Measurements from ENCODE around the gene DMAC1.
A peak's percentile ranks its signal among the peaks of the same experiment; 100 is the strongest.

DMAC1 gene, protein sequence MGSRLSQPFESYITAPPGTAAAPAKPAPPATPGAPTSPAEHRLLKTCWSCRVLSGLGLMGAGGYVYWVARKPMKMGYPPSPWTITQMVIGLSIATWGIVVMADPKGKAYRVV

GRCh38 chr9:7799234-7799943, at the start of gene DMAC1:
Gene DMAC1, minus strand, starts transcription at chr9:7799778. Its CDS starts 44 bp downstream, at chr9:7799734.
- FAIRE-seq (peak; percentile 95), DNase-seq (ENCODE audit: extremely low spot score, insufficient read length, low read depth) (peak; percentile 66)

- FAIRE-seq: no peak
Measured at GRCh38 chr9:7849362-7849761, 49.8 kb upstream of the DMAC1 start.

GRCh38 chr9:7848498-7848897, 48.9 kb upstream of the DMAC1 start:
- DNase-seq (ENCODE audit: extremely low spot score, insufficient read length, low read depth) (no peak), FAIRE-seq (no peak)

More at GRCh38 chr9:7849362-7849761, 49.8 kb upstream of the DMAC1 start:
- DNase-seq (ENCODE audit: extremely low spot score, insufficient read length, low read depth): no peak

- DNase-seq (ENCODE audit: extremely low spot score, insufficient read length, low read depth) (no peak), FAIRE-seq (peak; percentile 64)
Measured at GRCh38 chr9:7844242-7844641, 44.7 kb upstream of the DMAC1 start.

GRCh38 chr9:7841831-7842230, 42.3 kb upstream of the DMAC1 start:
- DNase-seq (ENCODE audit: extremely low spot score, insufficient read length, low read depth) (no peak), FAIRE-seq (no peak)

- DNase-seq (ENCODE audit: extremely low spot score, insufficient read length, low read depth): no peak
- no peak for FAIRE-seq
Measured at GRCh38 chr9:7834531-7834930, 35.0 kb upstream of the DMAC1 start.

DNA sequence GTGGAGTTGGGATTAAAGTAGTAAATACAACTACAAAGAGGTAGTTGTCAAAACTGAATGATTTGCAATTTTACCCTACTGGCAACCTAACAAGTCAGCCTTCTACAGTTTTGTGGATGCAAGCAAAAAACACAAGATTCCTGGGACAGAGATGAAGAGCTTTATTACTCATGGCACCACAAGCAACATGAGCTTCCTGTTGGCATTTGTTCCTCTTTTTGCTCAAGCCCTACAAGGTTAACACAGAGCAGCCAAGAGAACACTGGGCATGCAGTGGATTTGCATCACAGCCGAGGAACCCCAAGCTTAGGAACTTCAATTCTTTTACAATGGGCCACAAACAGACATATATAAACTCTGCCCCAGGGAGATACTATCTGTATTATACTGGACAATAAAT, 28.8 kb upstream of the DMAC1 start:
- DNase-seq (ENCODE audit: extremely low spot score, insufficient read length, low read depth): no peak
- no peak for FAIRE-seq

DNA sequence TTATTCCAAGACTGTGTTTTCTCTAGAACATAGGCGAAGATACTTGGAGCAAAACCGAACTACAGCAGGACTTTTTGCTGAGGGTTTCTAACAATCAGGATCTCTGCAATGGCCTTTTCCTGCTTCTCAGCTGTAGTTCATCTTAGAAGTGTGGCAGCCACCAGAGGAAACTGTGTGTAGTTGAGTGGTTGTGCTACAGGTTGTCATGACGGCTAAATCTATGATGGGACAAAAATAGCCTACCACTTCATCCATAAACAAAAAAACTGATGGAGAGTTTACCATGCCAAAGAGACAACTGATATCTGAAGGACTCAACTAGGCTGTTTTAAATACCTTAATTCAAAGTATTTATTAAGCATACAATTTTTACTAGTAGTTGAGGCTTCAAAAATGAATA, 28.2 kb upstream of the DMAC1 start:
- DNase-seq (ENCODE audit: extremely low spot score, insufficient read length, low read depth) (no peak), FAIRE-seq (no peak)

DNA sequence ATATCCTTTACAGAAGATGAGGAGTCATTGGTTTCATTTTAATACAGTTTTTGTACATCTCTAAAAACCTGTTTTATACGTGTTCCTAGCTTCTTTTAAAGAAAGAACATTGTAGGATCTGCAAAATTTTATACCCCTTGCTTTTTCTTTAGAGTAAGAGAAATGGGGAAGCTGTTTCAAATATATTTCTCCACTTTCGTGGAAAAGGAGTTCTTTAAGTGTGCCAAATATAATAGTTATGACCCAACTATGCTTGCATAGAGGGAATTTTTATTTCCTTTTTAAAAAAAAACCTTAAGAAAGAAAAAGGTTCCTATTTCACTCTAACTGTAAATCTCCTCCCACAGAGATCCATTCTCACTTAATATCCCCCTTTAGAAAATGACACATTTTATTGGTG, 27.5 kb upstream of the DMAC1 start:
- no peak for FAIRE-seq
- no peak for DNase-seq (ENCODE audit: extremely low spot score, insufficient read length, low read depth)

- no peak for FAIRE-seq
- DNase-seq (ENCODE audit: extremely low spot score, insufficient read length, low read depth): no peak
Measured at GRCh38 chr9:7823651-7824050, 24.1 kb upstream of the DMAC1 start.

- DNase-seq (ENCODE audit: extremely low spot score, insufficient read length, low read depth) (no peak), FAIRE-seq (no peak)
Measured at GRCh38 chr9:7819984-7820383, 20.4 kb upstream of the DMAC1 start.

DNA sequence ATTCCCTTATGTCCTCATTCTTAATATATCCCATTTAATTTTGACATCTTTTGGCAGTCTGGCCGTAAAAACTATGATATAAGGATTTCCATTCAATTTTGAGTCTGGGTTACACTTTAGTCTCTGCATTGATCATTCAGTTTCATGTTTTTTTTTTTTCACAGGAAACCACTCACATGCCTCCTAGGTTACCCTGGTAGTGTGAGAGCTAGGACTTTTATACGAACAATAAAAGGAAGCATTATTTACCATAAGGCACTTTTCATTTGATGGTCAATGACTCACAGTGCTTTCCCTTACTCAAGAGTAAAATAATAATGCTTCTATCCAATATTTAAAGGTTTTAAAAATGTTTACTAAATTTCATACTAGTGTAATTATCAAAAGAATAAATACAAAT, 16.4 kb upstream of the DMAC1 start:
- no peak for FAIRE-seq

GRCh38 chr9:7813030-7813429, 13.5 kb upstream of the DMAC1 start:
- DNase-seq (ENCODE audit: extremely low spot score, insufficient read length, low read depth) (no peak), FAIRE-seq (no peak)

More for the DNA sequence above, 16.4 kb upstream of the DMAC1 start:
- no peak for DNase-seq (ENCODE audit: extremely low spot score, insufficient read length, low read depth)

DNA sequence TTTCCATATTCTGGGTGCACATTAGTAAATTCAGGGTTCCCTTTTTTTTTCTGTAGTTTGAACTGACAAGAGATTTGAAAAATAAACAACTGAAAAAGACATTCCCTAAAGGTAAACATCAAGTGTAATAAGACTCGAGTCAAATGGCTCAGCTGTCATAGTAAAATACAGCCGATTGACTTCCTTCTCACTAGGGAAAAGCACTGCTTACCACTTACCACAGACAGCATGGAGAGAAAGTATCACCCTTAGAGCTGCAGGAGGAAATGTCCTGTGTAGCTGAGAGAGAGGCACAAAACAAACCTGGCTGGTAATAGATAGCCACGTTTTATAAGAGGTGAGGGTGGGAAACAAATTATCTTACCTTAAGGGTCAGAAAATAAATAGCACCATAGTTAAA, 12.1 kb upstream of the DMAC1 start:
- FAIRE-seq (no peak), DNase-seq (ENCODE audit: extremely low spot score, insufficient read length, low read depth) (no peak)

DNA sequence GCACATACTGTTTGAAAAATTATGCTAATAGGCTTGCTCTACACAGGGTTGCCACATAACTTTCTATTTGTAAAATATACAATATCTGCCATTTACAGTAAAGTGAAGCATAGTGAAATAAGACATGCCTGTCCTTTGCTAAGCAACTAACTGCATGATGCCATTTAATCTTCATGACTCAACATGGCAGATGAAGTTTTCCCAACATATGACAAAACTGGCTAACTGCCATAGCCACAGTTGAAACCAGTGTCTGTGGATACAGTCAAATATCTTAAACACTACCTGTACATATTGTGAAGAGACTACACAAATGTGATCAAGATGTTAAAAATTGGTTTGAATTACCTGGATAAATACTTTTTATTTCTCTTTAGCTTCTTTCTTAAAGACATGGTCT, 3.1 kb upstream of the DMAC1 start:
- FAIRE-seq (no peak), DNase-seq (ENCODE audit: extremely low spot score, insufficient read length, low read depth) (no peak)

- DNase-seq (ENCODE audit: extremely low spot score, insufficient read length, low read depth) (peak; percentile 8), FAIRE-seq (no peak)
Measured at GRCh38 chr9:7799944-7800285, 337 bp upstream of the DMAC1 start.

GRCh38 chr9:7794196-7794595, 5.4 kb downstream of the DMAC1 start:
- no peak for FAIRE-seq
- no peak for DNase-seq (ENCODE audit: extremely low spot score, insufficient read length, low read depth)

- DNase-seq (ENCODE audit: extremely low spot score, insufficient read length, low read depth) (no peak), FAIRE-seq (no peak)
Measured at GRCh38 chr9:7791394-7791793, 8.2 kb downstream of the DMAC1 start.

DNA sequence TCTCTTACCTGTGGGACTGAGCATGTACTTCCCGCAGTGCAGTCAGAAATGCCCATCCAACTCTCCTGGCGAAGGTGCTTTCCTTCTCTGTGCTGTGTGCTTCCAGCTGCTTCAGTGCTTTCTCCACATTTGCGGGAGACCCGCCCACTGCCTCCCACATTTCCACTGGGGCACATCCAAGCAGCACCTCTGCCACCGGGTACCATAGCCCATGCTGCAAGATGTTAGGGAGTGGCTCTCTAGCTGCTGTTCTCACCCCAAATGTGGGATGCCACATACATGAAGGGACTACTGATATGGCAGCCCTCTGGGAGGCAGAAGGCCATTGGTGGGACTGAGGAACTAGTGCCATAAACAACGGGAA, 8.8 kb downstream of the DMAC1 start:
- no peak for DNase-seq (ENCODE audit: extremely low spot score, insufficient read length, low read depth)
- FAIRE-seq: no peak

- DNase-seq (ENCODE audit: extremely low spot score, insufficient read length, low read depth): no peak
- no peak for FAIRE-seq
Measured at GRCh38 chr9:7790022-7790818, 9.4 kb downstream of the DMAC1 start.

GRCh38 chr9:7788772-7789171, 10.8 kb downstream of the DMAC1 start:
- DNase-seq (ENCODE audit: extremely low spot score, insufficient read length, low read depth) (no peak), FAIRE-seq (no peak)

Data from GM18507 (cell line).